ENCODE data around the gene WNK4.

The WNK4 gene

DNA sequence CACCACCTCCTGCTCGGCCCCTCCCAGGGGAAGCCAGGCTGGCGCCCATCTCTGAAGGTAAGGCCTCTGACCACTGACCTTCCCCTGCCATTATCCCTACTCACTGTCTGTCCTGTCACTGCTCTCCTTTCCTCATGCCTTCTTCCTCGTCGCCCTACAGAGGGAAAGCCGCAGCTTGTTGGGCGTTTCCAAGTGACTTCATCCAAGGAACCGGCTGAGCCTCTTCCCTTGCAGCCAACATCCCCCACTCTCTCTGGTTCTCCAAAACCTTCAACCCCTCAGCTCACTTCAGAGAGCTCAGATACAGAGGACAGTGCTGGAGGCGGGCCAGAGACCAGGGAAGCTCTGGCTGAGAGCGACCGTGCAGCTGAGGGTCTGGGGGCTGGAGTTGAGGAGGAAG is 15.1 kb downstream of the WNK4 start:
- no peak for DNase-seq
- Histone ChIP-seq H3K9ac (ENCODE audit: low read length) (no peak overlapping the region), H3K4me2 (ENCODE audit: low read depth, low read length) (no peak overlapping the region), H3K4me3 (ENCODE audit: low read length) (no peak overlapping the region), H3K27ac (ENCODE audit: low read length) (no peak overlapping the region), H2AFZ (ENCODE audit: low read length) (no peak overlapping the region), H3K79me2 (ENCODE audit: low read length) (peaks cover 17% of the 10 kb centered on the region), H3K9me2 (replicated peaks; ENCODE audit: insufficient read depth, low read length) (no peaks in the 10 kb centered on the region), H3K36me3 (replicated peaks; ENCODE audit: insufficient read depth, low read length) (no peaks in the 10 kb centered on the region), H3K9me3 (replicated peaks; ENCODE audit: insufficient read depth, low read length) (no peaks in the 10 kb centered on the region), H4K20me1 (ENCODE audit: insufficient read depth, low read length) (no peaks in the 10 kb centered on the region), H3K4me1 (ENCODE audit: low read length) (peaks cover 8% of the 10 kb centered on the region; the same call in 1 of the 2 replicates), H3F3A (ENCODE audit: insufficient read depth, low read length) (no peaks in the 10 kb centered on the region), H3K27me3 (replicated peaks; ENCODE audit: insufficient read depth, low read length) (no peaks in the 10 kb centered on the region; the same call in 1 of the 2 replicates)
- TF ChIP-seq EZH2phosphoT487 (IDR thresholded peaks at IDR 0.05; ENCODE audit: low read length), result no peak
- TF ChIP-seq EZH2 (optimal IDR thresholded peaks at IDR 0.05; ENCODE audit: low read depth, low read length), result no peak
- TF ChIP-seq, protein P1, sequence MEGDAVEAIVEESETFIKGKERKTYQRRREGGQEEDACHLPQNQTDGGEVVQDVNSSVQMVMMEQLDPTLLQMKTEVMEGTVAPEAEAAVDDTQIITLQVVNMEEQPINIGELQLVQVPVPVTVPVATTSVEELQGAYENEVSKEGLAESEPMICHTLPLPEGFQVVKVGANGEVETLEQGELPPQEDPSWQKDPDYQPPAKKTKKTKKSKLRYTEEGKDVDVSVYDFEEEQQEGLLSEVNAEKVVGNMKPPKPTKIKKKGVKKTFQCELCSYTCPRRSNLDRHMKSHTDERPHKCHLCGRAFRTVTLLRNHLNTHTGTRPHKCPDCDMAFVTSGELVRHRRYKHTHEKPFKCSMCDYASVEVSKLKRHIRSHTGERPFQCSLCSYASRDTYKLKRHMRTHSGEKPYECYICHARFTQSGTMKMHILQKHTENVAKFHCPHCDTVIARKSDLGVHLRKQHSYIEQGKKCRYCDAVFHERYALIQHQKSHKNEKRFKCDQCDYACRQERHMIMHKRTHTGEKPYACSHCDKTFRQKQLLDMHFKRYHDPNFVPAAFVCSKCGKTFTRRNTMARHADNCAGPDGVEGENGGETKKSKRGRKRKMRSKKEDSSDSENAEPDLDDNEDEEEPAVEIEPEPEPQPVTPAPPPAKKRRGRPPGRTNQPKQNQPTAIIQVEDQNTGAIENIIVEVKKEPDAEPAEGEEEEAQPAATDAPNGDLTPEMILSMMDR (IDR thresholded peaks at IDR 0.05; ENCODE audit: low read length), result no peak

DNA sequence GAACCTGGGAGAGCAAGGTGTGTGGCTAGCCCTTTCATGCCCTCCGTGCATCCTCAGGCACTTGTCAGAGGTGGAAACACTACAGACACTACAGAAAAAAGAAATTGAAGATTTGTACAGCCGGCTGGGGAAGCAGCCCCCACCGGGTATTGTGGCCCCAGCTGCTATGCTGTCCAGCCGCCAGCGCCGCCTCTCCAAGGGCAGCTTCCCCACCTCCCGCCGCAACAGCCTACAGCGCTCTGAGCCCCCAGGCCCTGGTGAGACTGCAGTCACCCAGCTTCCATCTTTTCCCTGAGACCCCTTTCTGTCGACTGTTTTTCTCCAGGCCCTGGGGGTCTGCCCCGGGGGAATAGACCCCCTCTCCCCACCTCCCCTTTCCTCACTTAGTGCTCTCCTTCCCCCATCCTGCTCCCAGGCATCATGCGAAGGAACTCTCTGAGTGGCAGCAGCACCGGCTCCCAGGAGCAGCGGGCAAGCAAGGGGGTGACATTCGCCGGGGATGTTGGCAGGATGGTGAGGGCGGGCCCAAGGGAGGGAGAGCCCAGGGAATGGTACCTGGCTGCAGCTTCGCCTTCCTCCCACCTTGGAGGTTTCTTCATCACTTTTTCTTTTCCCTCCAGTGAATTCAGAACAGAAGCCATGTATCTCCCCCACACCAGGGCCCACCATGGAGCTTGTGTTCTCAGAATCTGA is 15.8 kb downstream of the WNK4 start:
- H3K4me2 ChIP-seq (ENCODE audit: low read depth, low read length), result no peak overlapping the region
- H3K36me3 ChIP-seq (replicated peaks; ENCODE audit: insufficient read depth, low read length), result no peaks in the 10 kb centered on the region
- H3K27me3 ChIP-seq (replicated peaks; ENCODE audit: insufficient read depth, low read length), result no peaks in the 10 kb centered on the region
- no peak overlapping the region for H3K9ac ChIP-seq (ENCODE audit: low read length)
- no peaks in the 10 kb centered on the region for H3K9me3 ChIP-seq (replicated peaks; ENCODE audit: insufficient read depth, low read length)
- no peak for DNase-seq
- no peak overlapping the region for H3K4me3 ChIP-seq (ENCODE audit: low read length)
- H3K27ac ChIP-seq (ENCODE audit: low read length), result no peak overlapping the region
- TF ChIP-seq EZH2 (optimal IDR thresholded peaks at IDR 0.05; ENCODE audit: low read depth, low read length) (no peak), EZH2phosphoT487 (IDR thresholded peaks at IDR 0.05; ENCODE audit: low read length) (no peak)
- TF ChIP-seq, protein P1 (IDR thresholded peaks at IDR 0.05; ENCODE audit: low read length), result no peak
- no peaks in the 10 kb centered on the region for H3F3A ChIP-seq (ENCODE audit: insufficient read depth, low read length)
- peaks cover 8% of the 10 kb centered on the region; the same call in 1 of the 2 replicates for H3K4me1 ChIP-seq (ENCODE audit: low read length)
- H4K20me1 ChIP-seq (ENCODE audit: insufficient read depth, low read length), result no peaks in the 10 kb centered on the region
- H3K79me2 ChIP-seq (ENCODE audit: low read length), result peaks cover 17% of the 10 kb centered on the region
- no peaks in the 10 kb centered on the region for H3K9me2 ChIP-seq (replicated peaks; ENCODE audit: insufficient read depth, low read length)
- no peak overlapping the region for H2AFZ ChIP-seq (ENCODE audit: low read length)

DNA sequence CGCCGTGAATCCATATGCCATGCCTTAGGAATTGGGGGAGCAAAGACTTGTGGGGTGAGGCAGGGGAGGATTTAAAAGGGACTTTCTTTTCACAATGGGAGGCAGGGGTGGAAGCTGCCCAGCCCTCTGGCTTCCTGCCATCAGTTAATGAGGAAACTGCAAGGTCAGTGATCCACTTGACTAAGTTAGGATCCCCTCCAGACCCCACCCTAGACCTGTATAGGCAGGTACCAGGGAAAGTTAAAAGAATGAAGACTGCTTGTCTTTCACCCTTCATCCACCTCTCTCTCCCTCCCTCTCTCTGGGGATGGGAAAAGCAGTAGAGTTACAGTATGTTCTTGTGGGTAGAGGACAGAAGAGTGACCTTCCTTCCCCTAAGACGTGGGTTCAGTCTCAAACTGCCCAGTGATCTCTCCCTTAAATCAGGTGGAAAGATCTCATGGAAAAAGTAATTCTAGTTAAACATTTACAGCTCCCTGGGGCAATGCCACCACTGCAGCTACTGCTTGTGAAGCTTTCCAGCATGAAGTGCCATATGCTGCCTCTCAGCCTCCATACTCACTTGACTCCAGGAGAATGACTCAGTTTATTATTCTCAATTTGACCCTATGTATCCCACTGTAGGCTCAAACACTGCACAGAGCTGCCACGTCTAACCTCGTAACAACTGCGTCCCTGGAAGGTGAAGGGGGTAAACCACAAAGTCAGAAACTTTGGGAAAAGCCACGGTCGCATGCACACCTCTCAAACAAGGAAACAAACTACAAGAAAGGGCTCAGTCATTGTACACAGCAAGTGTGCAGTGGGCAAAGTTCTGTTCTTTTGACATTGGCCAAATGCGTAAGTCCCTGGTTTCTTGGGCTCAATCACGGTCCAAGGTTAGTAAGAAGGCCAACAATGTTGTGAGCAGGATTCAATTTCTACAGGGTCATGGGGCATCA is 16.9 kb downstream of the WNK4 start:
- no peak for DNase-seq
- H3K4me2 ChIP-seq (ENCODE audit: low read depth, low read length), result peak overlapping the region; percentile 79
- no peaks in the 10 kb centered on the region for H4K20me1 ChIP-seq (ENCODE audit: insufficient read depth, low read length)
- peaks cover 8% of the 10 kb centered on the region; the same call in 1 of the 2 replicates for H3K4me1 ChIP-seq (ENCODE audit: low read length)
- no peak overlapping the region for H3K27ac ChIP-seq (ENCODE audit: low read length)
- no peaks in the 10 kb centered on the region for H3K9me2 ChIP-seq (replicated peaks; ENCODE audit: insufficient read depth, low read length)
- no peak overlapping the region for H2AFZ ChIP-seq (ENCODE audit: low read length)
- H3F3A ChIP-seq (ENCODE audit: insufficient read depth, low read length), result no peaks in the 10 kb centered on the region
- H3K79me2 ChIP-seq (ENCODE audit: low read length), result peaks cover 17% of the 10 kb centered on the region
- peak overlapping the region; percentile 79 for H3K4me3 ChIP-seq (ENCODE audit: low read length)
- peak overlapping the region; percentile 69; the same call in 1 of the 2 replicates for H3K9ac ChIP-seq (ENCODE audit: low read length)
- H3K9me3 ChIP-seq (replicated peaks; ENCODE audit: insufficient read depth, low read length), result no peaks in the 10 kb centered on the region
- no peaks in the 10 kb centered on the region for H3K27me3 ChIP-seq (replicated peaks; ENCODE audit: insufficient read depth, low read length)
- TF ChIP-seq, protein P1 (IDR thresholded peaks at IDR 0.05; ENCODE audit: low read length), result no peak
- TF ChIP-seq EZH2 (optimal IDR thresholded peaks at IDR 0.05; ENCODE audit: low read depth, low read length) (no peak), EZH2phosphoT487 (IDR thresholded peaks at IDR 0.05; ENCODE audit: low read length) (no peak)
- no peaks in the 10 kb centered on the region for H3K36me3 ChIP-seq (replicated peaks; ENCODE audit: insufficient read depth, low read length)

Measured in MM.1S (cell line).